HG02642 (cell line): Measurements from ENCODE around the gene ZNF773.

Experiments
- ATAC-seq: cut with Tn5 transposase; IDR thresholded peaks from one replicate; pipeline ENCODE4 v1.9.1; 2021; ENCODE audit warnings: mild to moderate bottlenecking; ENCODE audit not compliant: unreplicated experiment, poor library complexity

Gene ZNF773

GRCh38 chr19:57557659-57558058 lies 57.9 kb downstream of the ZNF773 start:
- no peak for ATAC-seq
